HK-2 (cell line): Measurements from ENCODE around the gene CIZ1.

Source experiments
- DNase-seq: peaks from one replicate; pipeline ENCODE4 v3.0.0-alpha.2; 2018; ENCODE audit not compliant: unreplicated experiment

Gene CIZ1

GRCh38 chr9:128125580-128126354, 65.6 kb downstream of the CIZ1 start:
- no peak for DNase-seq

GRCh38 chr9:128124873-128125579, 66.3 kb downstream of the CIZ1 start:
- peak; percentile 44 for DNase-seq

- no peak for DNase-seq
Measured at GRCh38 chr9:128124451-128124850, 66.9 kb downstream of the CIZ1 start.

- no peak for DNase-seq
Measured at GRCh38 chr9:128123451-128124080, 67.8 kb downstream of the CIZ1 start.

GRCh38 chr9:128122809-128123175, 68.6 kb downstream of the CIZ1 start:
- DNase-seq = no peak

GRCh38 chr9:128121924-128122808, 69.2 kb downstream of the CIZ1 start:
- DNase-seq = no peak

GRCh38 chr9:128121466-128121810, 69.9 kb downstream of the CIZ1 start:
- DNase-seq = no peak

GRCh38 chr9:128120741-128121465, 70.5 kb downstream of the CIZ1 start:
- DNase-seq = no peak

- DNase-seq = no peak
Measured at GRCh38 chr9:128120061-128120740, 71.2 kb downstream of the CIZ1 start.

GRCh38 chr9:128118971-128119665, 72.3 kb downstream of the CIZ1 start:
- no peak for DNase-seq

GRCh38 chr9:128118472-128118857, 72.9 kb downstream of the CIZ1 start:
- DNase-seq = no peak

- DNase-seq = peak; percentile 97
Measured at GRCh38 chr9:128117613-128118471, 73.5 kb downstream of the CIZ1 start.

- DNase-seq = no peak
Measured at GRCh38 chr9:128116104-128117083, 75.0 kb downstream of the CIZ1 start.
